ENCODE measurements around the gene SSTR4.

DNA sequence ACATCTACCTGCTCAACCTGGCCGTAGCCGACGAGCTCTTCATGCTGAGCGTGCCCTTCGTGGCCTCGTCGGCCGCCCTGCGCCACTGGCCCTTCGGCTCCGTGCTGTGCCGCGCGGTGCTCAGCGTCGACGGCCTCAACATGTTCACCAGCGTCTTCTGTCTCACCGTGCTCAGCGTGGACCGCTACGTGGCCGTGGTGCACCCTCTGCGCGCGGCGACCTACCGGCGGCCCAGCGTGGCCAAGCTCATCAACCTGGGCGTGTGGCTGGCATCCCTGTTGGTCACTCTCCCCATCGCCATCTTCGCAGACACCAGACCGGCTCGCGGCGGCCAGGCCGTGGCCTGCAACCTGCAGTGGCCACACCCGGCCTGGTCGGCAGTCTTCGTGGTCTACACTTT is 619 bp downstream of the SSTR4 start:
- TF ChIP-seq POLR2AphosphoS5 (IDR thresholded peaks at IDR 0.05; ENCODE audit: low read depth, low read length) (no peak), CEBPB (IDR thresholded peaks at IDR 0.05; ENCODE audit: low read depth) (no peak), RAD21 (IDR thresholded peaks at IDR 0.05; ENCODE audit: low read depth) (no peak)
- TF ChIP-seq, protein P1, sequence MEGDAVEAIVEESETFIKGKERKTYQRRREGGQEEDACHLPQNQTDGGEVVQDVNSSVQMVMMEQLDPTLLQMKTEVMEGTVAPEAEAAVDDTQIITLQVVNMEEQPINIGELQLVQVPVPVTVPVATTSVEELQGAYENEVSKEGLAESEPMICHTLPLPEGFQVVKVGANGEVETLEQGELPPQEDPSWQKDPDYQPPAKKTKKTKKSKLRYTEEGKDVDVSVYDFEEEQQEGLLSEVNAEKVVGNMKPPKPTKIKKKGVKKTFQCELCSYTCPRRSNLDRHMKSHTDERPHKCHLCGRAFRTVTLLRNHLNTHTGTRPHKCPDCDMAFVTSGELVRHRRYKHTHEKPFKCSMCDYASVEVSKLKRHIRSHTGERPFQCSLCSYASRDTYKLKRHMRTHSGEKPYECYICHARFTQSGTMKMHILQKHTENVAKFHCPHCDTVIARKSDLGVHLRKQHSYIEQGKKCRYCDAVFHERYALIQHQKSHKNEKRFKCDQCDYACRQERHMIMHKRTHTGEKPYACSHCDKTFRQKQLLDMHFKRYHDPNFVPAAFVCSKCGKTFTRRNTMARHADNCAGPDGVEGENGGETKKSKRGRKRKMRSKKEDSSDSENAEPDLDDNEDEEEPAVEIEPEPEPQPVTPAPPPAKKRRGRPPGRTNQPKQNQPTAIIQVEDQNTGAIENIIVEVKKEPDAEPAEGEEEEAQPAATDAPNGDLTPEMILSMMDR (IDR thresholded peaks at IDR 0.05 in 2 of 3, conservative IDR thresholded peaks at IDR 0.05 in 1 of 3; ENCODE audit: borderline replicate concordance in 1 of 3, insufficient read depth in 1 of 3, low read depth in 2 of 3, low read length in 2 of 3) = no peak

Measured in HCT116 (cell line).